Fibroblast of skin of left quadriceps (primary cell): ENCODE results near the gene POLR3H.

Experiments
- DNase-seq, 2 experiments: peaks; one replicate each; pipeline ENCODE4 v3.0.0-alpha.2; 2013; ENCODE audit warnings: low read depth in 2 of 2

The POLR3H gene

DNA sequence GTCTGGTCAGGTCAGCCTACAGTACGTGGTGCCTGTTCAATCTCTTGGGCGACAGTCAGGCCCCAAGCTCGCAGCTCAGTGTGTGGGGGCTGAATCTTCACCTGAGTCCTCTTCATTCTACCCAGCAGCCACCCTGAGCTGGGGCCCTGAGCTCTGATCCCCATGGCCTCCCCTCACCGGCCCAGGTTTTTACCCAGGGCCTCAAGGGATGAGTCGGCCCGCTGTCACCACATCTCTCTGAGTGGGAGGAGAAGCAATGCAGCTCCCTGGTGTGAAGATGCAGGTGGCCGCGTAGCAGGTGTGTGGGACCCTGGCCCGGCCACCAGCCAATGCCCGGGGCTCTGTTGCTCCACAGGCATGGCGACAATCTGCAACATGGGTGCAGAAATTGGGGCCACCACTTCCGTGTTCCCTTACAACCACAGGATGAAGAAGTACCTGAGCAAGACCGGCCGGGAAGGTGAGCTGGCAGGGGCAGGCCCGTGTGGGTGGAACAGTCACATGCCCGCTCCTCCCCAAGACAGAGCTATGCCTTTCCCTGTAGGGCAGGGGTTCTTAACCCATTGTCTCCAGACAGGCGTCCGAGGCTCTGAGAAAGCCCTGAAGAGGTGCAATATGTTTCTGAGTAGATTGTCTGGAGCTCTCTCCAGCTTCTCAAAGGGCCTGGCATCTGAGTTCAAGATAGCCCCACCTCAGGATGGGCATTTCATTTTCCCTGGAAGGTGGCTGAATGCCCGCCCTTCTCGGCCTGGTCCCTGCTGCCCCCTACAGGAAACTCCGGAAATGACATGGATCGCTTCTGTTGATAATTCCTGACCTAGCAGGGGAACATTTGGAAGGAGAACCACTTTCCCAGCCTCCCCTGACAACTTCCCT is 26.9 kb downstream of the POLR3H start:
- peak in 1 of 2 experiments; percentile 15 for DNase-seq

GRCh38 chr22:41516462-41516861 is 27.8 kb downstream of the POLR3H start:
- no peak for DNase-seq

- no peak for DNase-seq
These were observed 30.9 kb downstream of the POLR3H start for GRCh38 chr22:41513391-41513790.

DNA sequence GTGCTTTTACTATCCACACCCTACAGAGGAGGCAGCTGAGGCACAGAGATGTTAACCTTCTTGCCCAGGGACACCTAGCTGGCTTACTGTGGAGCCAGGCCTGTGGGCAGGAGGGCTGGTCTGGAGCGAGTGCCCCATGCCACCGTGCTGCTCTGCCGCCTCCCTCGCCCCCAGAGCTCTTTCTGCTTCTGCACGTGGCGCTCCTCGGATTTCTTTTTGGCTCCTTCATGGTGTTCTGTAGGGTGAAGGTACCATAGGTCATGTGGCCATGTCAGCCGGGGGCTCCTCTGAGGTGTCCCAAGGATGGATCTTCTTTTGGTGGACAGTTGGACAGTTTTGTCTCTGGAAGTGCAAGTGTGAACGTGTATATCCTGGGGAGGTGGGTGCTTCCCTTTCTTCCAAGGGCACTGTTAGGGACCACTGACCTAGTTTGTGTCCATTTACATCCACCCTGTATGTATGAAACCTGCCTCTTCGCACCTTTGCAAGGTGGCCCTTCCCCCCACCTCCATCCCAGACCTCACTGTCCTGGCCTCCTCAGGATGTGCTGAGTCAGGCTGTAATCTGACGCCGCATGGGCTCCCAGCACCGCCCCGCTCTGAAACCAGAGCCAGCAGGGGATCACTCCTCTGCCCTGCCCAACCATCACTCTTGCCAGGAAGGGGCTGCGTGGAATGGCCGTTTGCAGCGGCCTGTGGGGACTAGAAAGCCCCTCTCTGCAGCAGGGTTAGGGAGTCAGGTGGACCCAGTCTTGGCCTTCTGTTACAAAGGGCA is 31.7 kb downstream of the POLR3H start:
- DNase-seq = peak; percentile 42 to 45

DNA sequence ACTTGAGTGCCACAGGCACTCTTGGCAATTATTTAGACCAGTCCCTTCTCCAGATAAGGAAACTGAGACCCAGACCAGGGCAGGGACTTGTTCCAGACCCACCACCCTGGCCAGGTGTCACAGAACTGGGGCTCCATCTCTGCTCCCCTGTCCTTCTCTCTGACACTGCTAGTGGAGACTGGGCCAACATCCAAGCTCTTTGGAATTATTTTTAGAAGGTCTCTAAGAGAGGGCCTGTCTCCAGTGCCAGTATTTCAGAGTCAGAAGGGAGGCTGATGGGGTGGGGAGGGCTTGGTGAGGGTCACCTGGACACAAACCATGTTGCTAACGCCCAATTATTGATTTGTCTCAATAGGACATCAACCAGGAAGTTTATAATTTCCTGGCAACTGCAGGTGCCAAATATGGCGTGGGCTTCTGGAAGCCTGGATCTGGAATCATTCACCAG is 32.7 kb downstream of the POLR3H start:
- DNase-seq = no peak

- DNase-seq = no peak
These were observed 35.5 kb downstream of the POLR3H start for GRCh38 chr22:41508770-41509170.

DNA sequence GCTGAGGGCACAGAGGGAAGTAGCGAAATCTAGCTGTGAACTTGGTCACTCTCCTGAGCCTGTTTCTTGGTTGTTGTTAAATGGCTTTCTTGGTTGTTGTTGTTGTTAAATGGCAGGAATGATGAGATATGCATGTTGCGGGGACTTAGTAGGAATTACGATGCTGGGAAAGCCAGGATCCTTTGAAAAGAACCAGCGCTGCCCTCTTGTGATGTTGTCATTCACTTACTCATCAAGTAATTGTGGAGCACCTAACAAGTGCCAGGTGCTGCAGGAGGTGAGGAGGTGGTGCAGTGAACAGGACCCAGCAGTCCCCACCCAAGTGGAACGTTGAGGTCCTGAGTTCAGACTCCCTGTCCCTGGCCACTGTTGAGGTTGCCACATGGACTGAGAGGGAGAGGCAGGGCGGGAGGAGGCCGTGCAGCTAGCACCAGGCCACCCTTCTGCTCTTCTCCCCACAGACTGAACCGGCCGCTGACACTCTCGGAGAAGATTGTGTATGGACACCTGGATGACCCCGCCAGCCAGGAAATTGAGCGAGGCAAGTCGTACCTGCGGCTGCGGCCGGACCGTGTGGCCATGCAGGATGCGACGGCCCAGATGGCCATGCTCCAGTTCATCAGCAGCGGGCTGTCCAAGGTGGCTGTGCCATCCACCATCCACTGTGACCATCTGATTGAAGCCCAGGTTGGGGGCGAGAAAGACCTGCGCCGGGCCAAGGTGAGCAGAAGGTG is 36.8 kb downstream of the POLR3H start:
- no peak for DNase-seq

GRCh38 chr22:41505511-41506220 is 38.6 kb downstream of the POLR3H start:
- no peak for DNase-seq

GRCh38 chr22:41504816-41505215 is 39.5 kb downstream of the POLR3H start:
- no peak for DNase-seq

GRCh38 chr22:41504397-41504796 is 39.9 kb downstream of the POLR3H start:
- DNase-seq = no peak

DNA sequence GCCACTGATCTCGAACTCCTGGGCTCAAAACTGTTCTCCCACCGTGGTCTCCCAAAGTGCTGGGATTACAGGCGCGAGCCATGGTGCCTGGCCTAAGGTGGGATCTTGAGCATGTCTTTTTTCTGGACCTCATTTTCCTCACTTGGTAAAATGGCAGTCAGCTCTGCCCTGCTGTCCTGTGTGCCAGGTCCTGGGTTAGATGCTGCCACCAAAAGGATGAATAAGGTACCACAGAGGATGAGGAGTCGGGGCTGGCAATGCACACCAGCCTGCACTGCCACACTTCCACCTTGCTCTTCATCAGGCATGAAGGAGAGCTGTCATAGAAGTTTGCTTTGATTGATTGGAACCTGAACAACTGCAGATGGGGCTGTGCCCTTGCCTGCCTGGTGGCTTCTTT is 43.1 kb downstream of the POLR3H start:
- DNase-seq = no peak

DNA sequence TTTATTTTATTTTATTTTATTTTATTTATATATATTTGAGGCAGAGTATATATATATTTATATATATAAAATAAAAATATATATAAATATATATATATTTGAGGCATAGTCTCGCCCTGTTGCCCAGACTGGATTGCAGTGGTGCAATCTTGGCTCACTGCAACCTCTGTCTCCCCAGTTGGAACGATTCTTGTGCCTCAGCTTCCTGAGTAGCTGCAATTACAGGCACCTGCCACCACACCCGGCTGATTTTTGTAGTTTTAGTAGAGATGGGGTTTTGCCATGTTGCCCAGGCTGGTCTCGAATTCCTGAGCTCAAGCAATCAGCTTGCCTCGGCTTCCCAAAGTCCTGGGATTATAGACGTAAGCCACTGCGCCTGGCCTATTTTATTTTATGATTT is 44.0 kb downstream of the POLR3H start:
- DNase-seq = no peak

- no peak for DNase-seq
These were observed 44.5 kb downstream of the POLR3H start for GRCh38 chr22:41499624-41500280.

DNA sequence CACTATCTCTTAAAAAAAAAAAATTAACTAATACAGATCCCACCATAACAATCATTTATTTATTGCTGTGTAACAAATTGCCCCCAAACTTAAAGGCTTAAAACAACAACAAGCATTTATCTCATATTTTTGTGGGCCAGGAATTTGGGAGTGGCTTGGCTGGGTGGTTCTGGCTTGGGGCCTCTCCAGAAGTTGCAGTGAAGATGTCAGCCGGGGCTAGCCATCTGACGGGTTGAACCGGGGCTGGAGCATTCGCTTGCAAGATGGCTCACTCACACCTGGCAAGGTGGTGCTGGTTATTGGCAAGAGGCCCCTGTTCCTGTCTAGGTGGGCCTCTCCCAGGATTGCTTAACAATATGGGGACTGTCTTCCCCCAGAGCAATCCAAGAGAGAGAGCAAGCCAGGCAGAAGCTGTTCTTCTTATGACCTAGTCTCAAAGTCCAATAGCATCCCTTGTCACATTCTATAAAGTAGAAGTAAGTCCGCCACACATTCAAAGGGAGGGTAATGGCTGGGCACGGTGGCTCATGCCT is 45.9 kb downstream of the POLR3H start:
- DNase-seq = no peak

DNA sequence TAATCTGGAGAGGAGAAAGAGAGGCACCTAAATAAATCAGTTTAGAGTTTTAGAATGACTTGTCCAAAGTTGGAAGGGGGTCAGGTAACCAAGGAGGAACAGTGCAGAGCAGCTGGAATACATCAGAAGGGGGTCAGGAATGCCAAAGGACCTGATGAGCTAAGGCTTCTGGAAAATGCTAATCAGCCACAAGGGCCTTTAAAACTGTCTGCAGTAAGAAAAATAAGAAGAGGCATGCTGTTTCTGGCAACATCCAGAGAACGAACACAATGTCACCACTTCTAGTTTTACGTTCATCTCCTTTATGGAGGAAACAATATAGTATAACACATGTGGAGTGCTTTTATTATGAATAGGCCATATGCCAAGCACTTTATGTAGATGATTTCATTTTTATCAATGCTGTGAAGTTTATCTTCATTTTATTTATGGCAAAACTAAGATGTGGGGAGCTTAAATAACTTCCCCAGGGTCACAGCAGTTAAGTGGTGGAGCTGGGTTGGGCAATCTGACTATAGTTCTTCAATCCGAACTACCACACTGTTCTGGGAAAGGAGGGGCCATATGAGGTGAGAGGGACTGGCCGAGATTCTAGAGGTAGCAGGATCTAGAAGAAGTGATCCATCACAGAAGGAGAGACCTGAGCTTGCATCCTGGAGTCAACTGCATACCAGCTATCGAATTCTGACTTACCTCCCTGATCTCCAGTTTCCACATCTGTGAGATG is 52.7 kb downstream of the POLR3H start:
- DNase-seq = peak in 1 of 2 experiments; percentile 35

- DNase-seq = no peak
These were observed 55.5 kb downstream of the POLR3H start for GRCh38 chr22:41488596-41489385.

DNA sequence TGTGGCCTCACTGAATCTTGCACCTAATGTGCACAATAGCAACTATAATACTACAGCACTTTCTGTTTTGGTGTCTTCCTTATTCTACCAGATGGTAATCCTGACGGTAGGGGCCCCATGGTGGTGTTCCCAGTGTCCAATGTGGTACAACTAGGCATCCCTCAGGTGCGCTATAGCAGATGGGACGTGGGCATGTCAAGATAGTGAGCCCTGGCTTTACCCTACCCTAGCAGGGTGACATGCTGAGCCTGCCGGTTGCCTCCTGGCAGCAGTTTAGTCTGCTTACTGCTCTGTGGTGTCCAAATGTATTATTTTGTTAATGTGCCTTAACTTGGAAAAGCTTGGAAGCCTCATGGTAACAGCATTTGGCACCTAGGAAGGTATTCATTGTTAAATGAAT is 56.2 kb downstream of the POLR3H start:
- DNase-seq = no peak

DNA sequence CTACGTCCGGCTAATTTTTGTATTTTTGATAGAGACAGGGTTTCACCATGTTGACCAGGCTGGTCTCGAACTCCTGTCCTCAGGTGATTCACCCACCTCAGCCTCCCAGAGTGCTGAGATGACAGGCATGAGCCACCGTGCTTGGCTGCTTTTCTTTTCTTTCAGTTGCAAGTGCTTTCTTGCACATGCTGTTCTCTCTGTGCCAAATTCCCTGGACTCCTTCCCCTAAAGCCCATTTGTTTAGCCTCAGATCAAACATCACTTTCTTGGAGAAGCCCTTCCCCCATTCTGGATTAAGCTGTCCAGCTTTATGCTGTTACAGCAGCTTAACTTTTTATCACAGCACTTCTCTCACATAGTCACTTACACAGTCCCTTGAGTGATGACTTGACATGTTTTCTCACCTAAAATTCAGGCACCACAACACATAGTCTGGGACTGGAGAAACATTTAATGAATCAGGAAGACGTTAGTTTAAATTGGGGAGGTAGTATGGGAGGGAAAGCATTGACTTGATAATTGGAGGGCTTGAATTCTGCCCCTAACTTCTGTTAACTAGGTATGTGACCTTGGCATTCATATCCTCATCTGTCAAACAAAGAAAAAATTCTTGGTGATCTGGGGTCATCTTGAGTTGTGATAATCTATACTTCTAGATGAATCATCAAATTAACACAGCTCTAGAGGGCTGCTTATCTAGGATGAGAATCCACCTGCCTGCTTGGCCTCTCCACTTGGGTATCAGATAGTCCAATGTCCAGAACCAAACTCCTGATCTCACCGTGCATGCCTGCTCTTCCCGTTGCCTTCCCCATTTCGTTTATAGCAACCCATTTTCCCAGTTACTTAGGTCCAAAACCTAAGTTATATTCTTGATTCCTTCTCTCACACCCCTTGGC is 57.0 kb downstream of the POLR3H start:
- DNase-seq = no peak
